ENCODE measurements around the gene MYL7.

Gene MYL7

DNA sequence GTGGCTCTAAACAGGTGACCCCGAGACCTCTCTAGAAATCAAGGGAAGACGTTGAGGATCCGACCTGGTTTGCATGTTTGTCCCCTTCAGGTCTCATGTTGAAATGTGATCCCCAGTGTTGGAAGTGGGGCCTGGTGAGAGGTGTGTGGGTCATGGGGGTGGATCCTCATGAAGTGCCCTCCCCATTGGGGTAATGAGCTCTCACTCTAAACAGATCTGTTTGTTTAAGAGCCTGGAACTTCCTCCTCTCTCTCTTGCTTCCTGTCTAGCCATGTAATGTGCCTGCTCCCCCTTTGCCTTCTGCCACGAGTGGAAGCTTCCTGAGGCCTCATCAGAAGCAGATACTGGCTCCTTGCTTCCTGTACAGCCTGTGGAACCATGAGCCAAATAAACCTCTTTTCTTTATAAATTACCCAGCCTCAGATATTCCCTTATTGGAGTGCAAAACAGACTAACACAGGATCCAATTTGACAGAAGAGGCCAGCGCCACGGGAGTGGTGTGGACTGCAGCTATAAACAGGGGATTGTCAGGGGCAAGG lies 48.0 kb downstream of the MYL7 start:
- H3K36me3 ChIP-seq (ENCODE audit: control insufficient read depth, insufficient read depth, low read length) = no peaks in the 10 kb centered on the region
- H3K4me3 ChIP-seq (ENCODE audit: low read depth, low read length) = no peak overlapping the region
- no peaks in the 10 kb centered on the region for H3K4me1 ChIP-seq (ENCODE audit: control insufficient read depth, insufficient read depth, low read length)

More for the DNA sequence above, 48.0 kb downstream of the MYL7 start:
- H3K27me3 ChIP-seq (ENCODE audit: control insufficient read depth, insufficient read depth, low read length) = no peaks in the 10 kb centered on the region
- H3K9me3 ChIP-seq (ENCODE audit: control insufficient read depth, insufficient read depth, low read length) = no peaks in the 10 kb centered on the region
- no peak overlapping the region for H3K9ac ChIP-seq (ENCODE audit: low read depth, low read length)
- no peak overlapping the region for H3K27ac ChIP-seq (ENCODE audit: low read depth, low read length)

All from HUES48 (cell line).